HepG2 (cell line): ENCODE results near the gene CCDC106. TPM values are rescaled to one million over a fixed set of nuclear protein-coding genes. Genes with fewer than 3 reads are reported as not detected.
A peak's percentile ranks its signal among the peaks of the same experiment; 100 is the strongest.

Source experiments
- ARID2 ChIP-seq: sonication (generic); formaldehyde crosslinking; IDR thresholded peaks from 2 replicates; pipeline ENCODE4 v1.8.1; 2022; ENCODE audit warnings: mild to moderate bottlenecking, missing genetic modification reagents, borderline replicate concordance
- ARNTL ChIP-seq: sonication (generic); formaldehyde crosslinking; IDR thresholded peaks from 2 replicates; pipeline ENCODE4 v1.4.0; 2020; ENCODE audit warnings: mild to moderate bottlenecking, missing genetic modification reagents
- ATAD3A ChIP-seq: sonication (generic); formaldehyde crosslinking; IDR thresholded peaks from 2 replicates; pipeline ENCODE4 v1.4.0; 2020; ENCODE audit warnings: missing genetic modification reagents
- CENPBD1 ChIP-seq: sonication (generic); formaldehyde crosslinking; IDR thresholded peaks from 2 replicates; pipeline ENCODE4 v1.8.0; 2022; ENCODE audit warnings: missing genetic modification reagents, low read depth, mild to moderate bottlenecking, borderline replicate concordance
- FOSL2 ChIP-seq: sonication (generic); formaldehyde crosslinking; IDR thresholded peaks from 2 replicates; pipeline ENCODE4 v1.4.0; 2020; ENCODE audit warnings: missing genetic modification reagents
- HCFC1 ChIP-seq: fragments of 150-350 bp; IDR thresholded peaks from 2 replicates; pipeline ENCODE4 v1.6.1; 2014; ENCODE audit warnings: low read depth, low read length
- HNRNPUL1 ChIP-seq: fragments of 200-400 bp; formaldehyde crosslinking; IDR thresholded peaks from 2 replicates; pipeline ENCODE4 v1.6.1; 2017; ENCODE audit warnings: low read depth, mild to moderate bottlenecking, low read length, moderate library complexity
- NFIC ChIP-seq: IDR thresholded peaks from 2 replicates; pipeline ENCODE4 v1.6.1; 2012; ENCODE audit warnings: mild to moderate bottlenecking, low read length, inconsistent platforms
- POGZ ChIP-seq: sonication (generic); formaldehyde crosslinking; IDR thresholded peaks from 2 replicates; pipeline ENCODE4 v1.4.0; 2020; ENCODE audit warnings: mild to moderate bottlenecking, missing genetic modification reagents
- RAD51 ChIP-seq: fragments of 450-650 bp; IDR thresholded peaks from 2 replicates; pipeline ENCODE4 v1.6.1; 2016; ENCODE audit warnings: borderline replicate concordance
- SMAD9 ChIP-seq: sonication (generic); formaldehyde crosslinking; IDR thresholded peaks from 2 replicates; pipeline ENCODE4 v1.5.1; 2020; ENCODE audit warnings: mild to moderate bottlenecking, missing genetic modification reagents
- SPEN ChIP-seq: sonication (generic); formaldehyde crosslinking; IDR thresholded peaks from 2 replicates; pipeline ENCODE4 v1.5.1; 2020; ENCODE audit warnings: low read depth, mild to moderate bottlenecking, missing genetic modification reagents
- SRSF4 ChIP-seq: fragments of 200-400 bp; formaldehyde crosslinking; IDR thresholded peaks from one replicate; pipeline ENCODE4 v1.6.1; 2018; ENCODE audit warnings: mild to moderate bottlenecking, low read depth, low read length, moderate library complexity; ENCODE audit not compliant: poor library complexity, severe bottlenecking
- TBX3 ChIP-seq: fragments of 450-650 bp; IDR thresholded peaks from 2 replicates; pipeline ENCODE4 v1.6.1; 2017; ENCODE audit warnings: antibody characterized with exemption, mild to moderate bottlenecking, inconsistent platforms, borderline replicate concordance
- ZBTB43 ChIP-seq: sonication (generic); formaldehyde crosslinking; conservative IDR thresholded peaks from 2 replicates; pipeline ENCODE4 v1.4.0; 2020; ENCODE audit warnings: missing genetic modification reagents
- ZBTB49 ChIP-seq: sonication (generic); formaldehyde crosslinking; IDR thresholded peaks from 2 replicates; pipeline ENCODE4 v1.4.0; 2020; ENCODE audit warnings: missing genetic modification reagents, borderline replicate concordance
- ZFP82 ChIP-seq: sonication (generic); formaldehyde crosslinking; IDR thresholded peaks from 2 replicates; pipeline ENCODE4 v1.5.1; 2020; ENCODE audit warnings: mild to moderate bottlenecking, missing genetic modification reagents, borderline replicate concordance
- ZNF333 ChIP-seq: sonication (generic); formaldehyde crosslinking; IDR thresholded peaks from 2 replicates; pipeline ENCODE4 v1.4.0; 2020; ENCODE audit warnings: mild to moderate bottlenecking, missing genetic modification reagents, borderline replicate concordance
- ZNF414 ChIP-seq: sonication (generic); formaldehyde crosslinking; IDR thresholded peaks from 2 replicates; pipeline ENCODE4 v1.5.0; 2020; ENCODE audit warnings: missing genetic modification reagents
- ZNF441 ChIP-seq: sonication (generic); formaldehyde crosslinking; IDR thresholded peaks from 2 replicates; pipeline ENCODE4 v1.7.0; 2021; ENCODE audit warnings: missing genetic modification reagents, borderline replicate concordance
- ZNF552 ChIP-seq: sonication (generic); formaldehyde crosslinking; IDR thresholded peaks from 2 replicates; pipeline ENCODE4 v1.9.0; 2022; ENCODE audit warnings: missing genetic modification reagents, mild to moderate bottlenecking, borderline replicate concordance
- ZNF589 ChIP-seq: sonication (generic); formaldehyde crosslinking; conservative IDR thresholded peaks from 2 replicates; pipeline ENCODE4 v1.8.0; 2022; ENCODE audit warnings: mild to moderate bottlenecking, moderate library complexity, missing genetic modification reagents
- polyA plus RNA-seq, 8 experiments: library from polyadenylated mRNA; depleted of rRNA in 3 of 8; stranded (reverse) in 7 of 8; unstranded in 1 of 8; fragments of >200 nt; fragmentation: Illumina TruSeq in 4 of 8; extraction: Trizol in 4 of 8; gene quantifications; 2 replicates each; pipeline versions ENCODE4 v1.2.1 to v1.2.3, GENCODE V29; 2011 to 2016; ENCODE audit warnings: low read depth in 4 of 8, missing spikeins in 1 of 8, mixed read lengths in 1 of 8; ENCODE audit not compliant: insufficient read depth in 1 of 8
- total RNA-seq, 5 experiments: library from RNA; depleted of rRNA; stranded (reverse); fragments of >200 nt; fragmentation: Illumina TruSeq; extraction: Trizol; gene quantifications; 2 replicates each; pipeline ENCODE4 v1.2.3, GENCODE V29; 2016; ENCODE audit warnings: low read depth in 1 of 5
- TF ChIP-seq, protein P1 (sequence below): sonication (generic); formaldehyde crosslinking; IDR thresholded peaks from 2 replicates; pipeline ENCODE4 v1.5.0; 2020; ENCODE audit warnings: mild to moderate bottlenecking, missing genetic modification reagents

Gene CCDC106
- total and polyA plus RNA-seq, 2 of the 13 experiments (the other 11 are each of a cell fraction or from before 2014, with no cell fraction given) = 4.7 to 8.8 TPM

- TF ChIP-seq SPEN (CRISPR knock-in tag) (no peak), TBX3 (no peak), POGZ (CRISPR knock-in tag) (no peak), SMAD9 (no peak), FOSL2 (CRISPR knock-in tag) (no peak), NFIC (no peak), HNRNPUL1 (no peak), SRSF4 (no peak), ZNF552 (no peak; the same call in 1 of the 2 replicates), ATAD3A (CRISPR knock-in tag) (no peak), ZNF414 (CRISPR knock-in tag) (no peak), ZFP82 (CRISPR knock-in tag) (no peak), ARNTL (CRISPR knock-in tag) (0 out of 2 replicates have a peak, but pooled peaks have one; percentile 23), ZNF589 (CRISPR knock-in tag) (no peak), RAD51 (no peak), ZNF333 (CRISPR knock-in tag) (no peak), HCFC1 (no peak), ZNF441 (CRISPR knock-in tag) (no peak; the same call in 1 of the 2 replicates), ZBTB43 (no peak), ARID2 (CRISPR knock-in tag) (no peak), ZBTB49 (no peak), CENPBD1 (no peak)
- TF ChIP-seq, protein P1, sequence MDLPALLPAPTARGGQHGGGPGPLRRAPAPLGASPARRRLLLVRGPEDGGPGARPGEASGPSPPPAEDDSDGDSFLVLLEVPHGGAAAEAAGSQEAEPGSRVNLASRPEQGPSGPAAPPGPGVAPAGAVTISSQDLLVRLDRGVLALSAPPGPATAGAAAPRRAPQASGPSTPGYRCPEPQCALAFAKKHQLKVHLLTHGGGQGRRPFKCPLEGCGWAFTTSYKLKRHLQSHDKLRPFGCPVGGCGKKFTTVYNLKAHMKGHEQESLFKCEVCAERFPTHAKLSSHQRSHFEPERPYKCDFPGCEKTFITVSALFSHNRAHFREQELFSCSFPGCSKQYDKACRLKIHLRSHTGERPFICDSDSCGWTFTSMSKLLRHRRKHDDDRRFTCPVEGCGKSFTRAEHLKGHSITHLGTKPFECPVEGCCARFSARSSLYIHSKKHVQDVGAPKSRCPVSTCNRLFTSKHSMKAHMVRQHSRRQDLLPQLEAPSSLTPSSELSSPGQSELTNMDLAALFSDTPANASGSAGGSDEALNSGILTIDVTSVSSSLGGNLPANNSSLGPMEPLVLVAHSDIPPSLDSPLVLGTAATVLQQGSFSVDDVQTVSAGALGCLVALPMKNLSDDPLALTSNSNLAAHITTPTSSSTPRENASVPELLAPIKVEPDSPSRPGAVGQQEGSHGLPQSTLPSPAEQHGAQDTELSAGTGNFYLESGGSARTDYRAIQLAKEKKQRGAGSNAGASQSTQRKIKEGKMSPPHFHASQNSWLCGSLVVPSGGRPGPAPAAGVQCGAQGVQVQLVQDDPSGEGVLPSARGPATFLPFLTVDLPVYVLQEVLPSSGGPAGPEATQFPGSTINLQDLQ (CRISPR knock-in tag) = no peak
Measured at GRCh38 chr19:55598719-55599467, 49.1 kb upstream of the CCDC106 start (continued).
